Stimulated activated CD4-positive, alpha-beta T cell treated with anti-CD3 and anti-CD28 coated beads, Interleukin-15, amount 100 ng/mL, for 1 hour (primary cell): ENCODE data around the gene ANAPC2.

ENCODE experiments used
- DNase-seq, 2 donors: peaks; one replicate each; pipeline ENCODE4 v3.0.0-alpha.2; 2020; ENCODE audit warnings: low read depth in 1 of 2, low spot score in 1 of 2

The ANAPC2 gene

DNA sequence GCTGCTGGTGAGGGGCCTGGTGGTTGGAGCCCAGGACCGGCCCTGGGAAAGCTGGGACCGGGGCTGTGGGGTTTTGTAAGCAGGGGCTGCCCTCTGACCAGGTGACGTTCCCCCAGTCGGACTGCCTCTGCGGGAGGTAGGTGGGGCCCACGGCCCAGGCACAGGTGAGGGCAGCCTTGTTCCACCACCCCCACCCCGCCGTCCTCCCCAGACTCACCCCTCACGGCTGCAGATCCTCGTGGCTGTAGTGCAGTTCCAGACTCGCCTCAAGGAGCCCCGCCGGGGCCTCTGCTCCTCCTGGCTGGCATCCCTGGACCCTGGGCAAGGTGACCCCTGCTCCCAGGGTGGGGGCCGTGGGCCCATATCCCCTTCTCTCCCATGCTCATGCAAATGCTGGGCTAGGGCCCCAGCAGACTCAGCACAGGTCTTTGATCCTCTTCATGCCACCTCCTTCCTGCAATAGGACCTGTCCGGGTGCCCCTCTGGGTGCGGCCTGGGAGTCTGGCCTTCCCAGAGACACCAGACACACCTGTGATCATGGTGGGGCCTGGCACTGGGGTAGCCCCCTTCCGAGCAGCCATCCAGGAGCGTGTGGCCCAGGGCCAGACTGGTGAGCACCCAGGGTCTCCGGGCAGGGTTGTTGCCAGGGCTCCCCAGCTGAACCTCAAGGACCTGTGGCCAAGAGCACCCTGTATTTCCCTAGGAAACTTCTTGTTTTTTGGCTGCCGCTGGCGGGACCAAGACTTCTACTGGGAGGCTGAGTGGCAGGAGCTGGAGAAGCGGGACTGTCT, 27.0 kb upstream of the ANAPC2 start:
- no peak for DNase-seq

DNA sequence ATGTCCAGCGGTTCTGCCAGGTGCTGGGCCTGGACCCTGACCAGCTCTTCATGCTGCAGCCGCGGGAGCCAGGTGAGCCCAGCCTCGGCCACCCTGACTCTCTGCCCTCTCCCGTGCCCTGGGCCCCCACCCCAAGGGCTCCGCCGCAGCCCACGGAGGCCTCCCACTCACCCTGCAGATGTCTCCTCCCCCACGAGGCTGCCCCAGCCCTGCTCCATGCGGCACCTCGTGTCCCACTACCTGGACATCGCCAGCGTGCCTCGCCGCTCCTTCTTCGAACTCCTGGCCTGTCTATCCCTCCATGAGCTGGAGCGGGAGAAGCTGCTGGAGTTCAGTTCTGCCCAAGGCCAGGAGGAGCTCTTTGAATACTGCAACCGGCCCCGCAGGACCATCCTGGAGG, 26.3 kb upstream of the ANAPC2 start:
- DNase-seq: no peak

DNA sequence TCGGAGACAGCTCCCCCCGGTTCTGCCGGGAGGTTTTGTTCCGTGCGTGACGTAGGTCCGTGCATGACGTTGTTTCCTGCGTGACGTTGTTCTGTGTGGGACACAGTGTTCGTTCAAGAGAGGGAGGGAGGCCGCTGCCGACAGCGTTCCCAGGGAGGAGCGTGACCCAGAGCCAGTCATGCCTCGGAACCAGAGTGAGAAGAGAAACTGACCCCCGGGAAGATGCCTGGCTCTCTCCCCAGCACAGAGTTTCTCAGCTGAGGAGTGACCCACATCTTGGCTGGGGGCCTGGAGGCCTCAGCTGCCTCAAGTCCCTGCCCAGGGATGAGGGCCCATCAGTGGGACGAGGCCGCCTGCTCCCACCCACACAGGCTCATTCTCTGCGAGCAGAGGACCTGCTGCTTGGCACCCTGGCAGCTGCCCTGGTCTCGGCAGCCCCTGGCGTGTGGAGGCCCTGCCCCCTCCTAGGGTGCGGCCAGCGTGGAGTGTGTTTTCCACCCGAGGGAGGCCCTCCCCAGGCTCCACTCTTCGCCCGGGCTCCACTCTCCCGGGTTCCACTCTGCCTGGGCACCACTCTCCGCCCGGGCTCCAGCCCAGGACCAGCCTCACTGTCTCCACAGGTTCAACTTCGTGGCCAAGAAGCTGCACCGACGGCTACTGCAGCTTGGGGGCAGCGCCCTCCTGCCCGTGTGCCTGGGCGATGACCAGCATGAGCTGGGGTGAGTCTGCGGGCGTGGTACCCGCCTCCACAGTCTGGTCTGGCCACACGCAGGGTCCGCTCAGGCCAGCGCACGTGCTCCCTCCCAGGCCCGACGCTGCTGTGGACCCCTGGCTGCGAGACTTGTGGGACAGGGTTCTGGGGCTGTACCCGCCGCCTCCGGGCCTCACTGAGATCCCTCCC, 25.1 kb upstream of the ANAPC2 start:
- no peak for DNase-seq

DNA sequence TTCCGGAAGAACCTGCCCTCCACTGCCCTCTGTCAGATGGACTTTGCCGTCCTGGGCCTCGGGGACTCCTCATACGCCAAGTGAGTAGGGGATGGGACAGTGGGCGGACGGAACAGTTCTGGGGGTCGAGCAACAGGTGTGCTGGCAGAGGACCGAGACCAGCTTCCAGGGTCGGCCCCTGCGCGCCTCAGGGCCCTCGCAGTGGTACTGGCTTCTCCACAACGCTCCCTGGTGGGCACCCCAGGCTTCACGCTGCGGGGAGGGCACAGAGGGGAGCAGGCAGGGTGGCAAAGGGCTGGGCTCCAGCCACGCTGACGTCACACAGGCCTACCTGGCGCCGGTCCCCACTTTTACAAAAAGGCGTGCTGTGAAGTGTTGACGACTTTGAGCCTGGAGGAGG, 24.2 kb upstream of the ANAPC2 start:
- DNase-seq: no peak

DNA sequence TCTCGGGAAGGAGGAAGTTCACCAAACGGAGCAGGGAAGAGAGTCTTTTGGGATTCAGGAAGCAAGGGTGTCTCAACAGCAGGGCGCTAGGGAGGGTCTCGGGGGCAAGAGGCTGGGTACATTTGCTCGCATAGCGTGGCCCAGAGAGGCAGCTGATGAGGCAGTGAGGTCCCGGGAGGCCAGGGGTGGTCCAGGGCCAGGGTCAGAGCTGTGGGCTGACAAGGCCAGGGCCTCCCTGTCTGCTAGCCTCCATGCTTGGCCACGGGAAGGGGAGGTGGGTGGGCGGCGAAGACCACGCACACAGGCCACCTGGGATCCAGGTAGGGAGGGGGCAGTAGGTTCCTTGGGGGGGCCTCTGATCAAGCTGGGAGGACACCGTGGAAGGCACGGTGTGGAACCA, 23.2 kb upstream of the ANAPC2 start:
- no peak for DNase-seq

DNA sequence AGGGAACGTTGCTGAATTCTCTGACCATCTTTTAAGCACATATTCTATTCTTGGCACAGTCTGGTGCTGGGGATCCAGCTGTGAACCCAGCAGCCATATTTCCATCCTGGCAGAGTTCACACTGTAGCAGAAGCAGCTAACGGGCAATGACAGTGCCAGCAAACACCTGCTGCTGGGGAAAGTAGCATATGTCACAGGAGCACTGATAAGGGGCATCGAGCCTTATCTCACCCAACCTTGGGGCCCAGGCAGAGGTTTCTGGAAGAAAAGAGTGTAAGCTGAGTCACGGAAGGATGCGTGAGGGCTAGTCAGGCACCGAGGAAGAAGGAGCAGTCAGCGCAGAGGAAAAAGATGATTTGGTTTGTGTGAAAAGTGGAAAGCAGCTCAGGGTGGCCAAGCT, 18.2 kb upstream of the ANAPC2 start:
- DNase-seq: no peak

DNA sequence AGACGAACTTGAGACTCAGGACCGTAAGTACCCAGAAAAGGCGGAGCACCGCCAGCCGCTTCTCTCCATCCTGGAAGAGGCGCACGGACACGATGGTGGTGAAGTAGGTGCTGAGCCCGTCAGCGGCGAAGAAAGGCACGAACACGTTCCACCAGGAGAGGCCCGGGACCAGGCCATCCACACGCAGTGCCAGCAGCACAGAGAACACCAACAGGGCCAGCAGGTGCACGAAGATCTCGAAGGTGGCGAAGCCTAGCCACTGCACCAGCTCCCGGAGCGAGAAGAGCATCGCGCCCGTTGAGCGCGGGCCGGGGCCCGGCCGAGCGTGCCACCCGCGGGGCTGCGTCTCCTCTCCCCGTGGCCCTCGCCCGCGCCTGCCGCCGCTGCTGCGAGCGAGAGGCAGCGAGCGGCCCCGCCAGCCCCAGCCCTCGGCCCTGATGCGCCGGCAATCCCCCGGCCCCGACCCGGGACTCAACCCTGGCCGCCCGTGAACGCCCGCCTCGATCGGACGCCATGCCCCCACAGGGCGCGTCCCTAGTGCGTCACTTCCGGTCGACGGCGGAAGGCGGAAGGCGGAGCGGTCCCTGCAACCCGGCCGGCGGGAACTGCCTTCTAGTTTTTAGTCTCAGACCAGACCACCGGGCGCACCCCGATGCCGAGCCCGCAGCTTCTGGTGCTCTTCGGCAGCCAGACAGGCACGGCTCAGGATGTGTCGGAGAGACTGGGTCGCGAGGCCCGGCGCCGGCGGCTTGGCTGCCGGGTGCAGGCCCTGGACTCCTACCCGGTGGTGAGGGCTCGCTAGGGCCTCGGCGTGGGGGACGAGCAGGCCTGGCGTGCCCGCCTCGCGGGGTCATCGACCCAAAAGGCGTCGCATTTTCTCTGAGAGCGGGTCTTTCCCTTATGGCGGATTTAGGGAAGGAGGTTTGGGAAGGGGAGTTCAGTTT, 17.0 kb upstream of the ANAPC2 start, which contains the start of the genes NDOR1 and TMEM203:
NDOR1 (plus strand) TSS at position 575 of the 944 bp plus-strand sequence; CDS start at position 653, 78 bp downstream.
TMEM203 (minus strand) TSS at position 523 of the 944 bp plus-strand sequence; CDS start at position 289, 234 bp downstream.
- DNase-seq: peak; percentile 82 to 91

DNA sequence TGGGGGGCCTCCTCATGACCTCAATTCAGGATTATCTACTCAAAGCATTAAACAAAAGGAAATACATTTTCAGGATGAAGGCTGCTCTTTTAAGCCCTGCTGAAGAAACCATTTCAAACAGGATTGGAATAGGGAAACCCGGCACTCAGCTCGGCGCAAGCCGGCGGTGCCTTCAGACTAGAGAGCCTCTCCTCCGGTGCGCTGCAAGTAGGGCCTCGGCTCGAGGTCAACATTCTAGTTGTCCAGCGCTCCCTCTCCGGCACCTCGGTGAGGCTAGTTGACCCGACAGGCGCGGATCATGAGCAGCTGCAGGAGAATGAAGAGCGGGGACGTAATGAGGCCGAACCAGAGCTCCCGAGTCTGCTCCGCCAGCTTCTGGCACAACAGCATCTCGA, 16.4 kb upstream of the ANAPC2 start:
- no peak for DNase-seq

DNA sequence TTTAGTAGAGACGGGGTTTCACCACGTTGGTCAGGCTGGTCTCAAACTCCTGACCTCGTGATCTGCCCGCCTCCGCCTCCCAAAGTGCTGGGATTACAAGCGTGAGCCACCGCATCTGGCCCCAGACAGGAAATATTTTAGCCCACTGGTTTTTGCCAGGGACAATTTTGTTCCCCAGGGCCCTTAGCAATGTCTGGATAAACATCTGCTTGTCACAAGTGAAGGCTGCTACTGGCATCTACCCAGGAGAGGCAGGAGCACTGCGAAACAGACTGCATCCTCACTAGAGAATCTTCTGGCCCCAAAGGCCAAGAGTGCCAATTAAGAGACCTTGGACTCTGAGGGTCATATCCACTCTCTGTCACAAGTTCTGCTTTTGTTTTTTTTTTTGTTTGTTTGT, 14.6 kb upstream of the ANAPC2 start:
- no peak for DNase-seq

DNA sequence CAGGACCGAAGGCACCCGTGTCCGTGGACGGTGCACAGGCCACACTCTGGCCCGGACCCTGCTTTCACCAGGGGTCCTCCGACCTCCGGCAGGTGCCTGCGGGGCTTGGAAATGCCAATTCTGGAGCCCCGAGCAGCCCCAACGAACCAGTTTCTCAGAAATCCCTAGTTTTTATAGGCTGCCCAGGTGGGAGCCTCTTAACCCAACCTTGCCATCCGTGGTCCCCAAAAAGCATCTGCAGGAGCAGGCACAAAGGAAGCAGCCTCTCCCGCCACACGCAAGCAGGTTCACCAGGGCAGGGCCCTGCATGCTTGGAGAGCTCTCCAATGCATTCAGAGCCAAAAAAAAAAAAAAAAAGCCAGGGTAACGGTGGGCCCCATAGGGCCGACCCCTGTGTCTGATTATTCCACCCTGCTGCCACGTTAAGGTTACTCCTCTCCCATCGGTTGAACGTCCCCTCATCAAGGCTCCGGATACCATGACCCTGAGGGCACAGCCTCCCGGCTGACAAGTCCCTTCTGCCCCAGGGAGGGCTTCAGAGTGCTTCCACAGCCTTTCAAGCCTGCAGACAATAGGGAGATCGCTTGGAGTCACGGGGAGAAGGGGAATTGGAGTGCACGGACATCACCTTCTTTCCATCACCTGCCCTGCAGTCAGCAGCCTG, 13.0 kb upstream of the ANAPC2 start:
- DNase-seq: no peak

DNA sequence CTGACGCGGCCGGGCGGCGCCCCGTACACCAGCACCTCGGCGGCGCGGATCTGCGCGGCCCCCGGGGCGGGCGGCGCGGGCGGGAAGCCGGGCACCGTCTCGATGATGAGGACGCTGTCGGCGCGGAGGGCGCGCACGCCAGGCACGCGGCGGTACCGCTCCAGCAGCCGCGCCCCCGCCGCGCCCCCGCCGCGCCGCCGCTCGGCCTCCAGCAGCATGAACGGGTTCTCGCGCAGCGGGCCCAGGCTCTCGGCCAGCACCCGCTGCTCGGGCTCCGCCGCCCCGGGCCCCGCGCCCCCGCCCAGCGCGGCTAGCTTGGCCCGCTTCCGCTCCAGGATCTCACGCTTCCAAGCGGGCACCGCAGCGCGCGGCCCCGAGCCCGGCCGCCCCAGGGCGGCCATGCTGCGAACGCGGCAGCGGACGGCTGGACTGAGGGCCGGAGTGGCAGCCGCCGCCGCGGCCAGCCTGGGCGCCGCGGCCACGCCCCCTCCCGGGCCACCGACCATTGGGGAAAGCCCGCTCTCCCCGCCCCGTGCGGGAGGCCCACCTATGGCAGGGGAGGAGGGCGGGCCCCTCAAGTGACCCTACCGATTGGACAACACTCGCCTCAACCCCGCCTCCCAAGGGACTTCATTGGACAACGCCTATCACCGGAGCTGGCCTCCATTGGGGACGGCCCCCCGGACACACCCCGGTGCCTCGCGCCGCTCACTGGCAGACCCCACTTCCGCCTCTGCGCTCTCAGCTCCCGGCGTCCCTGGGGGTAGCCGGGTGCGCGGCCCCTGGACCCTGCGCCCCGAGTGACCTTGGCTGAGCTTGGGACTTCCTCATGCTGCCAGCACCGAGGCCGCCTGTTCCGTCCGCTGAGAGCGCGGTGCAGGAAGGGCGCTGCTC, 12.2 kb upstream of the ANAPC2 start, which contains the start of gene TPRN:
TPRN (minus strand) TSS at position 431 of the 894 bp plus-strand sequence; CDS start at position 401, 30 bp downstream.
- DNase-seq: peak; percentile 94 to 97

DNA sequence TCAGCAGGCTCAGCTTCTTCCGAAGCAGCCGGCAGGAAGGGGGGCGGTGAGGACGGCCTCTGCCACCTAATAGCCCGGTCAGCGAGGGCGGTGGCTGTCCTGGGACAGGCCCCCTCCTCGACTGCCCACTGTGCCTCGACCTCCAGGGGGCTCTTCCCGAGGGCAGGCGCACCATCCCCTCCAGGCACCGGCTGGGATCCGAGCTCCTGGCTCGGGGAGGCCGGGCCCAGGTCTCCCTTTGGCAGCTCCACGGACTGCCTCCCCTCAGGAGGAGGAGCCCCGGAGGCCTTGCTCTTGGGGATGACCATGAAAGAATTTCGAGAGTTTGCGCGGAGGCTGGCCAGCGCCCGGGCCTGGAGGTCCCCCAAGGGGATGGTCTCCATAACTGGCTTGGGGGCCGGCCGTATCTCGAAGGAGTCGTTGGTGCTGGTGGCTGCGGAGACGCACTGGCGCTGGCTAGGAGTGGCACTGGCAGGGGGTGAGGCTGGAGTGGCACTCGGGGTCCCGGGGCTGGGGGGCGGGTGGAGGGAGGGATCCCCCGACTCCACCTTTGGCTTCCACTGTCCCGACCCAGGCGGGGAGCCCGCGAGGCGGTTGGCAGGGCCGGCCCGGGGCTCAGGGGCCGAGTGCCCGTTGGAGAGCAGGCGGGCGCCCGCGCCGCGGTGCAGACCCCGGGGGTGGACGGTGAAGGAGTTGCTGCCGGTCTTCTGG, 11.2 kb upstream of the ANAPC2 start:
- DNase-seq: no peak

DNA sequence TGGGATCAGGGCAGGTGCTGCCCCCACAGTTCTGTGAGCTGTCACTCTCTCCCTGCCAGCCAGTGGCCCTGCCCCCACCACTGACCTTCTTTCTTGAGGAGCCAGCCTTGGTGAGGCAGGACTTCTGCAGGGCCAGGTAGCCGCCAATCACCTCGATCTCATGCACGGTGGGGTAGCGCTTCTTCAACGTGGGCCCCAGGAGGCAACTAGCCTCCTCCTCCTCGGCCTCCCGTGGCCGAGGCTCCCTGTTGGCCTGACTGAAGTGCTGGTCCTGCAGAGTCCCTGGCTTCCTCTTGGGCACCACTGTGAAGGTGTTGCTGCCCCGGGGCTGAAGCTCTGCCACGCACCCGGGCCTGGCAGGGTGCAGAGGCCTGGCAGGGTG, 10.5 kb upstream of the ANAPC2 start:
- DNase-seq: no peak

DNA sequence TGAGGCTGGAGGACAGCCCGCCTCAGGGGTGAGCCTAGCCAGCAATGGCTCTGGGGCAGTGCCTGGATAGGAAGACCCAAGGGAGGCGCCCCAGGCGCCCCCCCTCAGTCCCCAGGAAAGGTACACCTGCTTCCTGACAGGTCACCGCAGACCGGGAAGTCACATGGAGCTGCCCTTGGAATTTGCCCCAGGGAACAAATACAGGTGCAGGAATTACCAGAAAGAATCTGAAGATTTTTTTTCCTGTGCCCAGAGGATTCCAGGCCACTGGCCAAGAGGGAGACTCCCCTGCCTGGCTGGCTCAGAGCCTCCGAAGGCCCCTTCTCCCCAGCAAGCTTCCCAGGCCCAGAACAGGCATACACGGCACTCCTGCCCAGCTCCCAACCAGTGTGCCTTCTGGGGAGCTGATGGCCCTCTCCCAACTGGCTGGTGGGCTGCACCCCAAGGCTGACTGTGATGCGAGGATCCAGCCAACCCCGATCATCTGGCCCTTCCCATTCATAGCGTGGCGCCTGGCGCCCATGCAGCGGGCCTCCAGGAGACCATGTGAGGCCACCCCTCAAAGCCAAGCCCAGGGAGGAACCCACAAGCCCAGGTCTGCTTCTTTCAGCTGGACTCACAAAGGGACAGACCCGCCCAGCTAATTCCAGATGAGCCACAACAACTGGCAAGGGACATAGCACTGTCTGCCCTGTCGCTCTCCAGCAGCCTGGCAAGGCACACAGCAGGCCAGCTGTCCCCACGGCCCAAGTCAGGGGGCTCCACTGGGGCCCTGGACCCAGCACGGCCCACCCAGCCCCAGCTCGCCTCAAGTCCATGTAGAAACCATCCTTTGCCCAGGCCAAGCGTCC, 9.9 kb upstream of the ANAPC2 start:
- no peak for DNase-seq

DNA sequence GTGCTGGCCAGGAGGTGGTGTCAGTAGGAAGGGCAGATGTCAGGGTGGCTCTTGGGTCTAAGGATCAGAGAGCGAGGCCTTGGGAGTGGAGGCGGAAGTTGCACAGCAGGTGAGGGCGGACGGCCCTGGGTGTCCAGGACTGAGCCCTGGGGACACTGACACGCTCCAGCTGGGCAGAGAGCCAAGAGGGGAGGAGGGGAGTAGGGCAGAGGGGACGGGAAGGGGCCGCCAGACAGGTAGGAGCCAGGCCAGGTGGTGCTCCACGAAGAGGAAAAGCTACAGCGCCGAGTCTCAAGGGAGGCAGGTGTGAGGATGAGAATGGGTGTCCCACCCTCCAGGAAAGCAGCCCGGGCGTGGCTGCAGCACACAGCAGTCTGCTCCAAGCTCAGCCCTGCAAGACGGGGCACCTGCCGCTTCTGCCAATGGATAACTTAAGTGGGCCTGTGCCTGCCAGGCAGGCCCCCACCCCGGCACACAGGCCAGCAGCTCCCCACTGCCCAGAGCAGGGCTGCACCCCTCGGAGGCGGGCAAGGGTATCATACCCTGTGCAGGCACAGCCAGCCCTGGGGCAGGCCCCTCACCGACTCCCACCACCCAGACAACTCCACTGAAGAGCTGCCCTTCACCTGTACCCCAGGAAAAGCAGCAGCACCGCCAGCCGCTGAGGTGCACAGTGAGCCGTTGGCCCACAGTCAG, 7.3 kb upstream of the ANAPC2 start:
- DNase-seq: no peak

DNA sequence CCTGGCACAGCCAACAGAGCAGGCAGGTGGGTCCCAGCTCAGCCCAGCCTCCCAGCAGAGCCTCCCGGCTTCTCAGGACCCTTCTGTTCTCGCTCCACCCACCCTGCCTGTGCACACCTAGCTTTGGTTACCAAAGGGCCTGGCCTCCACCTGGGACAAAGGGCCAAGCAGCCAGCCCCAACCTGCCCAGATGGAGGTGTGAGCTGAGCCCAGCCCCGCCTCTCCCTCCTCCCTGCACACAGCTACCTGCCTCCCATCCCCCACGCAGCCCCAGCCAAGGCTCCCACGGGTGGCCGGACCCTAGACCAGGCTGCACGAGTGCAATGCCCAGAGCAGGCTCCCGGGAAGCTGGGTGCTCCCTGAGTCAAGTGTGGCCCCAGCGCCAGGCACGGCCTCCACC, 6.5 kb upstream of the ANAPC2 start:
- no peak for DNase-seq

DNA sequence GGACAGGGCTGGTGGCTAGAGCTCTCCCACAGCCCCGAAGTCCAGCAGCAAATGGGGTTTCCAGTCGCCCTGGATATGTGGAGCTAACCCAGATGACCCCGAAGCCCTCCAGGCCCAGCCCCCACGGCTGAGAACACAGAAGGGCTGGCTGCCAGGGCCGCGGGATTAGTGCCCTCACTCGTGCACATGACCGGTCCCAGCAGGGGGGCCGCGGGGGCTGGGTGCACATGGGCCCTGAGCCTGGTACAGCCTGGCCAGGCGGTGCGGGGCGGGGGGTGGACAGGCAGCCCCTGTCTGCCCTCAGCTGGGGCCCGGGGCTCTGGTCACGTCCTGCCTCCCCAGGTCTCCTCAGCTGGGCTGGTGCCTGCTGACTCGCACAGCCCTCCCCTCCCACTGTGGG, 6.0 kb upstream of the ANAPC2 start:
- DNase-seq: no peak
